ENCODE measurements around the gene ACAD11.
A peak's percentile ranks its signal among the peaks of the same experiment; 100 is the strongest.
"Not testable (repeated sequence)": the region's sequence is repeated elsewhere in the genome, so short reads cannot be mapped to it uniquely, and the experiment has no call there.

ACAD11 gene

GRCh38 chr3:132605374-132605792 is 54.2 kb downstream of the ACAD11 start:
- DNase-seq (ENCODE audit: low spot score) = no peak
- TF ChIP-seq, protein P1, sequence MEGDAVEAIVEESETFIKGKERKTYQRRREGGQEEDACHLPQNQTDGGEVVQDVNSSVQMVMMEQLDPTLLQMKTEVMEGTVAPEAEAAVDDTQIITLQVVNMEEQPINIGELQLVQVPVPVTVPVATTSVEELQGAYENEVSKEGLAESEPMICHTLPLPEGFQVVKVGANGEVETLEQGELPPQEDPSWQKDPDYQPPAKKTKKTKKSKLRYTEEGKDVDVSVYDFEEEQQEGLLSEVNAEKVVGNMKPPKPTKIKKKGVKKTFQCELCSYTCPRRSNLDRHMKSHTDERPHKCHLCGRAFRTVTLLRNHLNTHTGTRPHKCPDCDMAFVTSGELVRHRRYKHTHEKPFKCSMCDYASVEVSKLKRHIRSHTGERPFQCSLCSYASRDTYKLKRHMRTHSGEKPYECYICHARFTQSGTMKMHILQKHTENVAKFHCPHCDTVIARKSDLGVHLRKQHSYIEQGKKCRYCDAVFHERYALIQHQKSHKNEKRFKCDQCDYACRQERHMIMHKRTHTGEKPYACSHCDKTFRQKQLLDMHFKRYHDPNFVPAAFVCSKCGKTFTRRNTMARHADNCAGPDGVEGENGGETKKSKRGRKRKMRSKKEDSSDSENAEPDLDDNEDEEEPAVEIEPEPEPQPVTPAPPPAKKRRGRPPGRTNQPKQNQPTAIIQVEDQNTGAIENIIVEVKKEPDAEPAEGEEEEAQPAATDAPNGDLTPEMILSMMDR (IDR thresholded peaks at IDR 0.05; ENCODE audit: extremely low read depth, missing control alignments) = no peak

DNA sequence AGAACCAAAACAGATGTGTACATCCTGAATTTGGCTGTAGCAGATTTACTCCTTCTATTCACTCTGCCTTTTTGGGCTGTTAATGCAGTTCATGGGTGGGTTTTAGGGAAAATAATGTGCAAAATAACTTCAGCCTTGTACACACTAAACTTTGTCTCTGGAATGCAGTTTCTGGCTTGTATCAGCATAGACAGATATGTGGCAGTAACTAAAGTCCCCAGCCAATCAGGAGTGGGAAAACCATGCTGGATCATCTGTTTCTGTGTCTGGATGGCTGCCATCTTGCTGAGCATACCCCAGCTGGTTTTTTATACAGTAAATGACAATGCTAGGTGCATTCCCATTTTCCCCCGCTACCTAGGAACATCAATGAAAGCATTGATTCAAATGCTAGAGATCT is 59.0 kb downstream of the ACAD11 start:
- not testable (repeated sequence) for DNase-seq (ENCODE audit: low spot score)

GRCh38 chr3:132598181-132598580 is 61.4 kb downstream of the ACAD11 start:
- TF ChIP-seq, protein P1 (IDR thresholded peaks at IDR 0.05; ENCODE audit: extremely low read depth, missing control alignments) = no peak

GRCh38 chr3:132597660-132598059 is 61.9 kb downstream of the ACAD11 start:
- no peak for DNase-seq (ENCODE audit: low spot score)
- TF ChIP-seq, protein P1 (IDR thresholded peaks at IDR 0.05; ENCODE audit: extremely low read depth, missing control alignments) = no peak

More at GRCh38 chr3:132598181-132598580, 61.4 kb downstream of the ACAD11 start:
- DNase-seq (ENCODE audit: low spot score) = no peak

- TF ChIP-seq, protein P1 (IDR thresholded peaks at IDR 0.05; ENCODE audit: extremely low read depth, missing control alignments) = no peak
- peak; percentile 3 for DNase-seq (ENCODE audit: low spot score)
These were observed 62.7 kb downstream of the ACAD11 start, which contains the start of gene ACKR4 for GRCh38 chr3:132596816-132597433. TSS of gene ACKR4 (plus strand) at chr3:132597270. CDS start at chr3:132600398, 3,128 bp downstream.

- TF ChIP-seq, protein P1 (IDR thresholded peaks at IDR 0.05; ENCODE audit: extremely low read depth, missing control alignments) = no peak
- no peak for DNase-seq (ENCODE audit: low spot score)
These were observed 63.3 kb downstream of the ACAD11 start for GRCh38 chr3:132596326-132596725.

GRCh38 chr3:132595014-132595413 is 64.6 kb downstream of the ACAD11 start:
- no peak for DNase-seq (ENCODE audit: low spot score)
- TF ChIP-seq, protein P1 (IDR thresholded peaks at IDR 0.05; ENCODE audit: extremely low read depth, missing control alignments) = no peak

DNA sequence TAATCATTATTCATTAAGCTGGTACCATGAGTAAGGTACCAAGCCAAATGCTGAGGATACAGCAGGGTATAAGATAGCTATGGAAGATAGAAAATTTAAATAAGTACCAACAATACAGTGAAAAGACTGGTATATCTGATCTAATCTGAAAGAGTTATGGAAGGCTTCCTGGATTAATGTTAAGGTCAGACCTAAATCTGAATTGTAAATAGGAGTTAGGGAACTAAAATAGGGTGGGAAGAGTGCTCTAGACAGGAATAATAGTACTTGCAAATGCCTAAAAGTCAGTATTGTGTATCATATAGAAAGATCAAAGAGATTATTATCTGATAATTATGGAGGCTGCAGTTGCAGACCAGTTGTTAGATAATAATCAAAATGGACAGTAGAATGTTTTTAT is 65.1 kb downstream of the ACAD11 start:
- TF ChIP-seq, protein P1 (IDR thresholded peaks at IDR 0.05; ENCODE audit: extremely low read depth, missing control alignments) = no peak
- DNase-seq (ENCODE audit: low spot score) = no peak
